ENCODE results near the gene SEMA4D.

- no peak for TF ChIP-seq ZNF282 (CRISPR knock-in tag; IDR thresholded peaks at IDR 0.05)
- TF ChIP-seq, protein P1, sequence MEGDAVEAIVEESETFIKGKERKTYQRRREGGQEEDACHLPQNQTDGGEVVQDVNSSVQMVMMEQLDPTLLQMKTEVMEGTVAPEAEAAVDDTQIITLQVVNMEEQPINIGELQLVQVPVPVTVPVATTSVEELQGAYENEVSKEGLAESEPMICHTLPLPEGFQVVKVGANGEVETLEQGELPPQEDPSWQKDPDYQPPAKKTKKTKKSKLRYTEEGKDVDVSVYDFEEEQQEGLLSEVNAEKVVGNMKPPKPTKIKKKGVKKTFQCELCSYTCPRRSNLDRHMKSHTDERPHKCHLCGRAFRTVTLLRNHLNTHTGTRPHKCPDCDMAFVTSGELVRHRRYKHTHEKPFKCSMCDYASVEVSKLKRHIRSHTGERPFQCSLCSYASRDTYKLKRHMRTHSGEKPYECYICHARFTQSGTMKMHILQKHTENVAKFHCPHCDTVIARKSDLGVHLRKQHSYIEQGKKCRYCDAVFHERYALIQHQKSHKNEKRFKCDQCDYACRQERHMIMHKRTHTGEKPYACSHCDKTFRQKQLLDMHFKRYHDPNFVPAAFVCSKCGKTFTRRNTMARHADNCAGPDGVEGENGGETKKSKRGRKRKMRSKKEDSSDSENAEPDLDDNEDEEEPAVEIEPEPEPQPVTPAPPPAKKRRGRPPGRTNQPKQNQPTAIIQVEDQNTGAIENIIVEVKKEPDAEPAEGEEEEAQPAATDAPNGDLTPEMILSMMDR (IDR thresholded peaks at IDR 0.05 in 2 of 3, conservative IDR thresholded peaks at IDR 0.05 in 1 of 3; ENCODE audit: insufficient read depth in 2 of 3, low read depth in 1 of 3, low read length in 3 of 3), result no peak
- no peak for TF ChIP-seq HBP1 (CRISPR knock-in tag; IDR thresholded peaks at IDR 0.05)
- TF ChIP-seq STAG1 (CRISPR knock-in tag; IDR thresholded peaks at IDR 0.05; ENCODE audit: borderline replicate concordance), result no peak
- TF ChIP-seq, protein P2, sequence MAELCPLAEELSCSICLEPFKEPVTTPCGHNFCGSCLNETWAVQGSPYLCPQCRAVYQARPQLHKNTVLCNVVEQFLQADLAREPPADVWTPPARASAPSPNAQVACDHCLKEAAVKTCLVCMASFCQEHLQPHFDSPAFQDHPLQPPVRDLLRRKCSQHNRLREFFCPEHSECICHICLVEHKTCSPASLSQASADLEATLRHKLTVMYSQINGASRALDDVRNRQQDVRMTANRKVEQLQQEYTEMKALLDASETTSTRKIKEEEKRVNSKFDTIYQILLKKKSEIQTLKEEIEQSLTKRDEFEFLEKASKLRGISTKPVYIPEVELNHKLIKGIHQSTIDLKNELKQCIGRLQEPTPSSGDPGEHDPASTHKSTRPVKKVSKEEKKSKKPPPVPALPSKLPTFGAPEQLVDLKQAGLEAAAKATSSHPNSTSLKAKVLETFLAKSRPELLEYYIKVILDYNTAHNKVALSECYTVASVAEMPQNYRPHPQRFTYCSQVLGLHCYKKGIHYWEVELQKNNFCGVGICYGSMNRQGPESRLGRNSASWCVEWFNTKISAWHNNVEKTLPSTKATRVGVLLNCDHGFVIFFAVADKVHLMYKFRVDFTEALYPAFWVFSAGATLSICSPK (IDR thresholded peaks at IDR 0.05; ENCODE audit: borderline replicate concordance), result no peak
- no peak for TF ChIP-seq FOXJ3 (CRISPR knock-in tag; IDR thresholded peaks at IDR 0.05)
- no peak for TF ChIP-seq ZNF253 (CRISPR knock-in tag; conservative IDR thresholded peaks at IDR 0.05)
- TF ChIP-seq ATF3 (IDR thresholded peaks at IDR 0.05), result no peak
- no peak for TF ChIP-seq ATF3 (CRISPR knock-in tag; conservative IDR thresholded peaks at IDR 0.05)
- TF ChIP-seq USF2 (CRISPR knock-in tag; IDR thresholded peaks at IDR 0.05), result no peak
- TF ChIP-seq, protein P3, sequence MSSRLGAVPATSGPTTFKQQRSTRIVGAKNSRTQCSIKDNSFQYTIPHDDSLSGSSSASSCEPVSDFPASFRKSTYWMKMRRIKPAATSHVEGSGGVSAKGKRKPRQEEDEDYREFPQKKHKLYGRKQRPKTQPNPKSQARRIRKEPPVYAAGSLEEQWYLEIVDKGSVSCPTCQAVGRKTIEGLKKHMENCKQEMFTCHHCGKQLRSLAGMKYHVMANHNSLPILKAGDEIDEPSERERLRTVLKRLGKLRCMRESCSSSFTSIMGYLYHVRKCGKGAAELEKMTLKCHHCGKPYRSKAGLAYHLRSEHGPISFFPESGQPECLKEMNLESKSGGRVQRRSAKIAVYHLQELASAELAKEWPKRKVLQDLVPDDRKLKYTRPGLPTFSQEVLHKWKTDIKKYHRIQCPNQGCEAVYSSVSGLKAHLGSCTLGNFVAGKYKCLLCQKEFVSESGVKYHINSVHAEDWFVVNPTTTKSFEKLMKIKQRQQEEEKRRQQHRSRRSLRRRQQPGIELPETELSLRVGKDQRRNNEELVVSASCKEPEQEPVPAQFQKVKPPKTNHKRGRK (tag; IDR thresholded peaks at IDR 0.05), result no peak
- no peak for TF ChIP-seq JUN (IDR thresholded peaks at IDR 0.05; ENCODE audit: borderline replicate concordance, low read depth, low read length)
- no peak for TF ChIP-seq JUN (CRISPR knock-in tag; IDR thresholded peaks at IDR 0.05; ENCODE audit: borderline replicate concordance)
Measured at GRCh38 chr9:89493181-89493580, 4.7 kb downstream of the SEMA4D start.

Data from K562 (cell line).